ENCODE data around the gene TRPM3.

Gene TRPM3

DNA sequence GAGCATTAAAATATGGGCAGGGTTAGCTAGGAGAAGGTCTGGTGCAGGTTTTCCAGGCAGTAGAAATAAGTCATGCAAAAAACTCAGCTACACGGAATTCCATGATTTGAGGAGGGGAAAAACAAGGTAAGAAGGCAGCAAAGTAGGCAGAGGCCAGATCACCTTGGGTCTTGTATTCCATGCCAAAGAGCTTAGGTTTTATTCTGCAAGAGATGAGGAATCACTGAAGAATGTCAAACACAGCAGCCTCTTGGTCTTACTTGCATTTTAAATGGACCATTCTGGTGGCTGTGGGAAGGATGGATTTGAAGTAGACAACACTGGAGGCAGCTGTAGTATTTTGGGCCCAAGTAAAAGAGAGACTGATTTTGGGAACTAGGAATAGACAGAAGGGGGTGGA lies 8.6 kb downstream of the TRPM3 start:
- Histone ChIP-seq H3K27ac (ENCODE audit: extremely low read depth, low read depth, low read length) (no peak overlapping the region), H3K9me3 (ENCODE audit: control insufficient read depth, insufficient read depth, low read depth, low read length) (no peaks in the 10 kb centered on the region), H3K36me3 (ENCODE audit: control insufficient read depth in 2 of 2, insufficient read depth in 1 of 2, low read length in 2 of 2) (no peaks in the 10 kb centered on the region), H3K4me1 (ENCODE audit: control insufficient read depth, insufficient read depth, low read length) (no peaks in the 10 kb centered on the region), H3K4me3 (ENCODE audit: low read depth, low read length) (no peak overlapping the region)
- ChIA-PET CTCF (no interaction called here), POLR2A (no interaction called here)
- TF ChIP-seq ZNF76 (tag by site-specific recombination; IDR thresholded peaks at IDR 0.05; ENCODE audit: borderline replicate concordance, low read depth) = no peak

DNA sequence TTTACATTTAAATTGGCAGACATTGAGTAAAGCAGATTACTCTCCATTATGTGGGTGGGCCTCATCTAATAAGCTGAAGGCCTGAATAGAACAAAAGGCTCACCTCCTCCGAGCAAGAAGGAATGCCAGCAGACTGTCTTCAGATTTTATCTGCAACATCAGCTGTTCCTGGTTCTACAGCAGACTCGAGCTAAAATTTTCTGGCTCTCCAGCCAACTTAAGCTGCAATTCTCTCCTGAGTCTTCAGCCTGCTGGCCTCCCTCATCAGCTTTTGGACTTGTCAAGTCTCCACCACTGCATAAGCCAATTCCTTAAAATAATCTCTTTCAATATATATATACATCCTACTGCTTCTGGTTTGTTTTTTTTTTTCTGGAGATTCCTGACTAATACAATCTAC lies 12.5 kb downstream of the TRPM3 start:
- Histone ChIP-seq H3K36me3 (ENCODE audit: control insufficient read depth in 2 of 2, insufficient read depth in 1 of 2, low read length in 2 of 2) (no peaks in the 10 kb centered on the region), H3K4me3 (ENCODE audit: low read depth, low read length) (no peak overlapping the region), H3K4me1 (ENCODE audit: control insufficient read depth, insufficient read depth, low read length) (no peaks in the 10 kb centered on the region), H3K27ac (ENCODE audit: extremely low read depth, low read depth, low read length) (no peak overlapping the region), H3K9me3 (ENCODE audit: control insufficient read depth, insufficient read depth, low read depth, low read length) (no peaks in the 10 kb centered on the region)
- ChIA-PET POLR2A (no interaction called here), CTCF (no interaction called here)
- TF ChIP-seq, protein P1, sequence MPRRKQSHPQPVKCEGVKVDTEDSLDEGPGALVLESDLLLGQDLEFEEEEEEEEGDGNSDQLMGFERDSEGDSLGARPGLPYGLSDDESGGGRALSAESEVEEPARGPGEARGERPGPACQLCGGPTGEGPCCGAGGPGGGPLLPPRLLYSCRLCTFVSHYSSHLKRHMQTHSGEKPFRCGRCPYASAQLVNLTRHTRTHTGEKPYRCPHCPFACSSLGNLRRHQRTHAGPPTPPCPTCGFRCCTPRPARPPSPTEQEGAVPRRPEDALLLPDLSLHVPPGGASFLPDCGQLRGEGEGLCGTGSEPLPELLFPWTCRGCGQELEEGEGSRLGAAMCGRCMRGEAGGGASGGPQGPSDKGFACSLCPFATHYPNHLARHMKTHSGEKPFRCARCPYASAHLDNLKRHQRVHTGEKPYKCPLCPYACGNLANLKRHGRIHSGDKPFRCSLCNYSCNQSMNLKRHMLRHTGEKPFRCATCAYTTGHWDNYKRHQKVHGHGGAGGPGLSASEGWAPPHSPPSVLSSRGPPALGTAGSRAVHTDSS (tag by site-specific recombination; IDR thresholded peaks at IDR 0.05) = no peak
- TF ChIP-seq ZNF621 (tag by site-specific recombination; IDR thresholded peaks at IDR 0.05) (no peak), IKZF3 (tag by site-specific recombination; IDR thresholded peaks at IDR 0.05) (no peak), ZXDB (tag by site-specific recombination; IDR thresholded peaks at IDR 0.05) (no peak), ZNF837 (tag by site-specific recombination; IDR thresholded peaks at IDR 0.05) (no peak), ZBTB7A (tag by site-specific recombination; IDR thresholded peaks at IDR 0.05; ENCODE audit: low read depth) (no peak), ZNF174 (tag by site-specific recombination; IDR thresholded peaks at IDR 0.05) (no peak), ZNF560 (tag by site-specific recombination; IDR thresholded peaks at IDR 0.05; ENCODE audit: borderline replicate concordance) (no peak), ZNF660 (tag by site-specific recombination; IDR thresholded peaks at IDR 0.05) (no peak), ZNF350 (tag by site-specific recombination; IDR thresholded peaks at IDR 0.05) (no peak), ZNF214 (tag by site-specific recombination; IDR thresholded peaks at IDR 0.05; ENCODE audit: borderline replicate concordance) (no peak), ZNF623 (tag by site-specific recombination; IDR thresholded peaks at IDR 0.05) (no peak), ZNF10 (tag by site-specific recombination; IDR thresholded peaks at IDR 0.05) (no peak), ZNF561 (tag by site-specific recombination; IDR thresholded peaks at IDR 0.05; ENCODE audit: borderline replicate concordance) (no peak), ZFP69B (tag by site-specific recombination; IDR thresholded peaks at IDR 0.05) (no peak), ZNF112 (tag by site-specific recombination; IDR thresholded peaks at IDR 0.05) (no peak)
- TF ChIP-seq, protein P2, sequence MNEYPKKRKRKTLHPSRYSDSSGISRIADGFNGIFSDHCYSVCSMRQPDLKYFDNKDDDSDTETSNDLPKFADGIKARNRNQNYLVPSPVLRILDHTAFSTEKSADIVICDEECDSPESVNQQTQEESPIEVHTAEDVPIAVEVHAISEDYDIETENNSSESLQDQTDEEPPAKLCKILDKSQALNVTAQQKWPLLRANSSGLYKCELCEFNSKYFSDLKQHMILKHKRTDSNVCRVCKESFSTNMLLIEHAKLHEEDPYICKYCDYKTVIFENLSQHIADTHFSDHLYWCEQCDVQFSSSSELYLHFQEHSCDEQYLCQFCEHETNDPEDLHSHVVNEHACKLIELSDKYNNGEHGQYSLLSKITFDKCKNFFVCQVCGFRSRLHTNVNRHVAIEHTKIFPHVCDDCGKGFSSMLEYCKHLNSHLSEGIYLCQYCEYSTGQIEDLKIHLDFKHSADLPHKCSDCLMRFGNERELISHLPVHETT (tag by site-specific recombination; IDR thresholded peaks at IDR 0.05) = no peak
- TF ChIP-seq, protein P3, sequence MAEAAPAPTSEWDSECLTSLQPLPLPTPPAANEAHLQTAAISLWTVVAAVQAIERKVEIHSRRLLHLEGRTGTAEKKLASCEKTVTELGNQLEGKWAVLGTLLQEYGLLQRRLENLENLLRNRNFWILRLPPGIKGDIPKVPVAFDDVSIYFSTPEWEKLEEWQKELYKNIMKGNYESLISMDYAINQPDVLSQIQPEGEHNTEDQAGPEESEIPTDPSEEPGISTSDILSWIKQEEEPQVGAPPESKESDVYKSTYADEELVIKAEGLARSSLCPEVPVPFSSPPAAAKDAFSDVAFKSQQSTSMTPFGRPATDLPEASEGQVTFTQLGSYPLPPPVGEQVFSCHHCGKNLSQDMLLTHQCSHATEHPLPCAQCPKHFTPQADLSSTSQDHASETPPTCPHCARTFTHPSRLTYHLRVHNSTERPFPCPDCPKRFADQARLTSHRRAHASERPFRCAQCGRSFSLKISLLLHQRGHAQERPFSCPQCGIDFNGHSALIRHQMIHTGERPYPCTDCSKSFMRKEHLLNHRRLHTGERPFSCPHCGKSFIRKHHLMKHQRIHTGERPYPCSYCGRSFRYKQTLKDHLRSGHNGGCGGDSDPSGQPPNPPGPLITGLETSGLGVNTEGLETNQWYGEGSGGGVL (tag by site-specific recombination; IDR thresholded peaks at IDR 0.05) = no peak
- TF ChIP-seq, protein P4, sequence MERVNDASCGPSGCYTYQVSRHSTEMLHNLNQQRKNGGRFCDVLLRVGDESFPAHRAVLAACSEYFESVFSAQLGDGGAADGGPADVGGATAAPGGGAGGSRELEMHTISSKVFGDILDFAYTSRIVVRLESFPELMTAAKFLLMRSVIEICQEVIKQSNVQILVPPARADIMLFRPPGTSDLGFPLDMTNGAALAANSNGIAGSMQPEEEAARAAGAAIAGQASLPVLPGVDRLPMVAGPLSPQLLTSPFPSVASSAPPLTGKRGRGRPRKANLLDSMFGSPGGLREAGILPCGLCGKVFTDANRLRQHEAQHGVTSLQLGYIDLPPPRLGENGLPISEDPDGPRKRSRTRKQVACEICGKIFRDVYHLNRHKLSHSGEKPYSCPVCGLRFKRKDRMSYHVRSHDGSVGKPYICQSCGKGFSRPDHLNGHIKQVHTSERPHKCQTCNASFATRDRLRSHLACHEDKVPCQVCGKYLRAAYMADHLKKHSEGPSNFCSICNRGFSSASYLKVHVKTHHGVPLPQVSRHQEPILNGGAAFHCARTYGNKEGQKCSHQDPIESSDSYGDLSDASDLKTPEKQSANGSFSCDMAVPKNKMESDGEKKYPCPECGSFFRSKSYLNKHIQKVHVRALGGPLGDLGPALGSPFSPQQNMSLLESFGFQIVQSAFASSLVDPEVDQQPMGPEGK (tag by site-specific recombination; IDR thresholded peaks at IDR 0.05) = no peak
